ENCODE results near the gene IGFBP3. TPM values are rescaled to one million over a fixed set of nuclear protein-coding genes. Genes with fewer than 3 reads are reported as not detected.

The IGFBP3 gene
- total RNA-seq, 1 experiment from 2014 or later, result 101 TPM

DNA sequence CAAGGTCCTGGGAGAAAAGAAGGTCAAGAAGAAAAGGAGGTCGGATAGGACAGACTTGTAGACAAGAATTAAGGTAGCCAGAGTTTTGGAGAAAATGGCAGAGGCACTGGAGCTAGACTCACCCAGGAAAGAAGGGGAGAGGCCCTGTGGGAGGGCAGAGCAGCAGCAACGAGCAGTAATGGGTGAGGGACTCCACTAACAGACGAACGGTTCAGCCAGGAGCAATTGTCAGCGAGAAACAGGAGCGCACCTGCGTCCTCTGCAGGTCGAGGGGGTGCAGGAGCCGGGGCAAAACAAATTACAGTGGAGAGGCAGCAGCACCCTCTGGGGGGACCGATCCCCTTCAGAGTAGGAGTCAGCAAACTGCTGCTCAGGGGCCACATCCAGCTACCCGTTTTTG, 18.5 kb upstream of the IGFBP3 start:
- no peaks in the 10 kb centered on the region; the same call in 1 of the 2 replicates for H3K27me3 ChIP-seq (replicated peaks)
- H3K36me3 ChIP-seq, result no peaks in the 10 kb centered on the region
- no peak for DNase-seq (ENCODE audit: low read depth in 1 of 2, low spot score in 2 of 2)
- no peaks in the 10 kb centered on the region for H3K9me3 ChIP-seq (replicated peaks)
- H3K4me1 ChIP-seq (replicated peaks), result no peaks in the 10 kb centered on the region
- H3K4me3 ChIP-seq, result no peak overlapping the region
- H3K27ac ChIP-seq, result no peak overlapping the region

DNA sequence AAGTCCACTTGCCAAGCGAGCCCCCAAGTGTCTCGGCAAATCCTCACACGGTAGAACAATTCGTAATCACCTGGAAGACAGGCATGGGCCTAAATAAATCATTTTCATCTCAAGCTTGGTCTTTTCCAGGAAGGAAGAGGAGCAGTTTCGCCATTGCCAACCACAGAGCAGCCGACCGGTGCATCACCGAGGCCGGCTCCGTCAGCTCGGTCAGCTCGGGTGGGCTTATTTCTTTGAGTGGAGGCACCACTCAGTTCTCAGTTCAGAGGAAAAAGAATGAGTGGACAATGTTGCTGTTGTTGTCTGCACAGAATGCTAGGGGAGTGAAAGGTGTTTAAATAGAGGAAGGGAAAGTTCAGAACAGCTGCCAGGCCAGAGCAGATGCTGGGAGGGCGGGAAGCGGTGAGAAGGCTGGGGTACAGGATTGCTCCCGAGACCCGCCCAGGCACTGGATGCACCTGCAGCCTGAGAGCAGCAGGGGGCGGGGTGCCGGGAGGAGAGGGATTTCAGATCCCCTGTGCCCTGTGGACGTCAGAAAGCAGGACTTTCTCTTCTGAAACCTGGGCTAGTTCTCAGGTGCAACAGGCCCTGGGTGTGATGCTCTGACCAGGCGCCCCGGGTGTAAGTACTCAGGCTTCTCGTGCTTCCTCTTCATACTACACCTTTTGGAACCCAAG, 17.7 kb upstream of the IGFBP3 start:
- no peak overlapping the region for H3K27ac ChIP-seq
- no peaks in the 10 kb centered on the region for H3K4me1 ChIP-seq (replicated peaks)
- no peak for DNase-seq (ENCODE audit: low read depth in 1 of 2, low spot score in 2 of 2)
- no peaks in the 10 kb centered on the region; the same call in 1 of the 2 replicates for H3K27me3 ChIP-seq (replicated peaks)
- no peak overlapping the region for H3K4me3 ChIP-seq
- H3K9me3 ChIP-seq (replicated peaks), result no peaks in the 10 kb centered on the region
- H3K36me3 ChIP-seq, result no peaks in the 10 kb centered on the region

DNA sequence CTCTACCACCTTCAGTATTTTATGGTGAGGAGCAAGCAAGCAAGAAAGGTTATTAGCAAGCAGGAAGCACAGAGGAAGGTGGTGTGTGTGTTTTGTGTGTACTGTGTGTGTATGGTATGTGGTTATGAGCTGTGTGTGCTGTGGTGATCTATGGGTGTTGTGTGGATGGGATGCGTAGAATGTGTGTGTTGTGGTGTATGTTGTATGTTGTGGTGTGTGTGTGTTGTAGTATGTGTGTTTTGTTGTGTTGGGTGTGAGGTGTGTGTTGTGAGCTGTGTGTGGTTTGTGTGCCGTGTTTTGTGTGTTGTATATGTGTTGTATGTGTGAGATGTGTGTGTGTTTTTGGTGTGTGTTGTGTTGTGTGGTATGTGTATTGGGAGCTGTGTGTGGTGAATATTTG, 16.8 kb upstream of the IGFBP3 start:
- H3K9me3 ChIP-seq (replicated peaks), result no peaks in the 10 kb centered on the region
- H3K27ac ChIP-seq, result no peak overlapping the region
- no peaks in the 10 kb centered on the region for H3K4me1 ChIP-seq (replicated peaks)
- no peaks in the 10 kb centered on the region; the same call in 1 of the 2 replicates for H3K27me3 ChIP-seq (replicated peaks)
- no peak for DNase-seq (ENCODE audit: low read depth in 1 of 2, low spot score in 2 of 2)
- H3K4me3 ChIP-seq, result no peak overlapping the region
- no peaks in the 10 kb centered on the region for H3K36me3 ChIP-seq

DNA sequence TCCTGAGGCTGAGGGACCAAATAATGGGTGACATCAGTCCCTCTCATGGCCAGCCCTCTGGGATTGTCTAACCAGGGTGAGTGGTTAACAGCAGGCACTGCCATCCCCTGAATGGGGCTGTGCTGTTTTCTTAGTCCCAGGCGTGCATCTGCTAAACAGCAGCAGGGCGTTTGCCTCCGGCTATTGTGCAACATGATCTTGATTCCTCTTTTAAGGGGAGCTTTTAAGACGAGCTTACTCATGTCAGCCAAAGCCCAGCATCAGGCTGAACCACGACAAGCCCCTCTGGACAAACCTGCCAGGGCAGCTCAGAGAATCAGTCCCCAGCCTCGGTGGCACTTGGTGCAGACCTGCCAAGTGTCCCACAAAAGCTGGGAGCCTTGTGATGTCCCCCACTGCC, 16.2 kb upstream of the IGFBP3 start:
- no peak for DNase-seq (ENCODE audit: low read depth in 1 of 2, low spot score in 2 of 2)
- no peaks in the 10 kb centered on the region for H3K9me3 ChIP-seq (replicated peaks)

DNA sequence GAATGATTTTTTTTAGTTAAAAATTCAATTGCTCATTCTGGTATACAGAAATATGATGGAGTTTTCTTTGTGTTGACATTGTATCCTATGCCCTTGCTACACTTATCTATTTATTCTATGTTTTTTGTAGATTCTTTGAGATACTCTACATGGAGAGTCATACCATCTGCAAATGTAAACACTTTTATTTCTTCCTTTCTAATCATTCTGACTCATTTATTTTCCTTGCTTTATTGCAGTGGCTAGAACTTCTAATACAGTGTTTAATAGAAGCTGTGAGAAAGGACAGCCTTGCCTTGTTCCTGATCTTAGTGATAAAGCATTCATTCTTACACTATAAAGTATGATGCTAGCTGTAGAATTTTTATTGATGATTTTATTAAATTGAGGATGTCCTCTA, 9.9 kb upstream of the IGFBP3 start:
- Histone ChIP-seq H3K9me3 (replicated peaks) (no peaks in the 10 kb centered on the region), H3K36me3 (no peaks in the 10 kb centered on the region), H3K27me3 (replicated peaks) (no peaks in the 10 kb centered on the region), H3K4me3 (no peak overlapping the region), H3K27ac (no peak overlapping the region), H3K4me1 (replicated peaks) (no peaks in the 10 kb centered on the region)
- no peak for DNase-seq (ENCODE audit: low read depth in 1 of 2, low spot score in 2 of 2)

More for the DNA sequence above, 16.2 kb upstream of the IGFBP3 start:
- Histone ChIP-seq H3K27me3 (replicated peaks) (no peaks in the 10 kb centered on the region), H3K4me3 (no peak overlapping the region), H3K4me1 (replicated peaks) (no peaks in the 10 kb centered on the region), H3K36me3 (no peaks in the 10 kb centered on the region), H3K27ac (no peak overlapping the region)

DNA sequence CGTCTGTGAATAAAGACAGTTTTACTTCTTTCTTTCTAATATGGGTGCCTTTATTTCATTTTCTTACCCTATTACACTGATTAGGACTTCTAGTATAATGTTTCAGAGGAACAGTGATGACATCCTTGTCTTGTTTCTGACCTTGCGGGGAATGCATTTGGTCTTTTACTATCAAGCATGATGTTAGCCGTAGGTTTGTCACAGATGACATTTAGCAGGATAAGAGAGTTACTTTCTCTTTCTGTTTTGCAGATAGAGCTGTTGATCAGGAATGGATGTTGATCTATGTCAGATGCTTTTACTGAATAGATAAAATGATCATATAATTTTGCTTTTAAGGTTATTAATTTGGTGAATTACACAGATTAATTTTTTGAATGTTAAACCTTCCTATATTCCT, 6.6 kb upstream of the IGFBP3 start:
- no peak overlapping the region for H3K4me3 ChIP-seq
- no peak for DNase-seq (ENCODE audit: low read depth in 1 of 2, low spot score in 2 of 2)
- H3K36me3 ChIP-seq, result no peaks in the 10 kb centered on the region
- no peaks in the 10 kb centered on the region for H3K27me3 ChIP-seq (replicated peaks)
- no peak overlapping the region for H3K27ac ChIP-seq
- H3K4me1 ChIP-seq (replicated peaks), result peaks cover 20% of the 10 kb centered on the region
- no peaks in the 10 kb centered on the region for H3K9me3 ChIP-seq (replicated peaks)

DNA sequence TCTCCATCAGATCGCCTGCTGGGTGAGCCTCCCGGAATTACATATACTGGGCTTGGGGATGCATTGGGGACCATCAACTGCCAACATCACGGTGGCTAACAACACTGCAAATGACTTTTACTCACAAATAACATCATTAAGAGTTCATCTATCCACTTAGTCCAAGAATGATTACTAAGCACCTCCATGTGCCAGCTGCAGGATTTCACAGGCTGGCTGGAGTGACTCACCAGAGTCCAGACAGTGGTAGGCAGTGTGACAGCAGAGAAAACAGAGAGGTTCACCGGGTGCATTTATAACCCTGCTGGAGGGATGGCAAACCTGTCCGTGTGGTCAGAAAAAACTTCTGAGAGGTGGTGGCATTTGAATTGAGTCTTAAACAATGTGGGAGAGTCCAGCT, 3.2 kb upstream of the IGFBP3 start:
- no peaks in the 10 kb centered on the region; the same call in 1 of the 2 replicates for H3K27me3 ChIP-seq (replicated peaks)
- H3K36me3 ChIP-seq, result no peaks in the 10 kb centered on the region
- H3K9me3 ChIP-seq (replicated peaks), result no peaks in the 10 kb centered on the region
- H3K27ac ChIP-seq, result no peak overlapping the region
- peaks cover 51% of the 10 kb centered on the region for H3K4me1 ChIP-seq (replicated peaks)
- peak; percentile 60 to 70 for DNase-seq (ENCODE audit: low read depth in 1 of 2, low spot score in 2 of 2)
- H3K4me3 ChIP-seq, result no peak overlapping the region

DNA sequence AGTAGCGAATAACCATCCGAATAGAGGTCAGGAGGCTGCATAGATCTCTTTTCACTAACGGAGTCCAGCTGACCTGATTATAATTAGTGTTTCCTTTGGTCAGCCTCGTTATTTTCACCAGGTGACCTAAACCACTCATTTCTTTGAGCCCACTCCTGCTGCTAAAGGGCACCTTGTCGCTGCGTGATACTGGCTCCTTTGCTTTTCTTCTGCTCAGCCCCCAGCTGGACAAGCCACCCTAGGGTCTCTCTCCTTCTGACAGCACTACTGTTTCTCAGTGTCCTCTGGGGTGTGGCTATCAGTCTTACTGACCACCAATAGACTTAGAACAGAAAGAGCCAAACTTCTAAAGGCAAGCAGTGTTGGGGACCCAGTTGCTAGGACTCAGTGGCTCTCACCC, 2.7 kb upstream of the IGFBP3 start:
- no peaks in the 10 kb centered on the region for H3K9me3 ChIP-seq (replicated peaks)
- no peak for DNase-seq (ENCODE audit: low read depth in 1 of 2, low spot score in 2 of 2)
- no peak overlapping the region for H3K4me3 ChIP-seq
- H3K27me3 ChIP-seq (replicated peaks), result no peaks in the 10 kb centered on the region; the same call in 1 of the 2 replicates
- H3K27ac ChIP-seq, result no peak overlapping the region
- H3K4me1 ChIP-seq (replicated peaks), result peaks cover 56% of the 10 kb centered on the region
- H3K36me3 ChIP-seq, result no peaks in the 10 kb centered on the region

DNA sequence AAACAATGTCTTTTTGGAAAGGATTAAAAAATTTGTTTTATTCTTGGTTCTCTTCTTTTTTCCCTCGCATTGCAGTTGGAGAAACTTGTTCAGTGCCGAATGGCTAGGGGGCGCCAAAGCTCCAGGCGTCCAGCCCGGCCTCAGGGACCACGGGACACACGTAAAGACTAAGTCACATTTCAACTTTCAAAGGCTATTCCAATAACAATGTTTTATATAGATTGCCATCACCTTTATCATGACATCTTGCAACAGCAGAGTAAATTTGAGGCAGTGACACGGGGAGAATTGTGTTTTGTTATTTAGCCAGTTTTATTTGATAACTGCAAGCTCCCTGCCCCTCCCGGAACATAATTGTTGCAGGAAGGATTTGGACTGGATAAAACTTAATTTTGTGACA, 2.2 kb upstream of the IGFBP3 start:
- Histone ChIP-seq H3K4me1 (replicated peaks) (peaks cover 61% of the 10 kb centered on the region), H3K4me3 (no peak overlapping the region), H3K27me3 (replicated peaks) (no peaks in the 10 kb centered on the region; the same call in 1 of the 2 replicates), H3K36me3 (no peaks in the 10 kb centered on the region), H3K27ac (no peak overlapping the region), H3K9me3 (replicated peaks) (no peaks in the 10 kb centered on the region)
- DNase-seq (ENCODE audit: low read depth in 1 of 2, low spot score in 2 of 2), result peak; percentile 72 to 78

DNA sequence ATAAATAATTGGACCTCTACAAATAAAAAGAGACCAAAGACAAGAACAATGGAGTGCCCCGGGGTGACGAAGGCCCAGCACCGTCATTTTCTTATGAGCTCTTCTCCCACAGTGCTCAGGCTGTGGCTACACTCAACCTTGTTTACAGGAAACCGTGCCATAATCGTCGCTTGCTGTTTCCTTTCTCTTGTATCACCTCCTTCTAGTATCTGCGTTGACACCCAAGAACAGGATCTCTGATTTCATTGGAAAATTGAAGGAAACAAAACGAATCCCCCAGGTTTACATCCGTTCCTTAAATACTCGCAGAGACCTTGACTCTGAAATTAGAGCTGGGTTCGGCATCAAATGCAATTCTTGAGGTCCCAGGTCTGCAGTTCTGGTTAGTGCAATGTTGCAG, 1.7 kb upstream of the IGFBP3 start:
- H3K27ac ChIP-seq, result no peak overlapping the region
- no peak for DNase-seq (ENCODE audit: low read depth in 1 of 2, low spot score in 2 of 2)

DNA sequence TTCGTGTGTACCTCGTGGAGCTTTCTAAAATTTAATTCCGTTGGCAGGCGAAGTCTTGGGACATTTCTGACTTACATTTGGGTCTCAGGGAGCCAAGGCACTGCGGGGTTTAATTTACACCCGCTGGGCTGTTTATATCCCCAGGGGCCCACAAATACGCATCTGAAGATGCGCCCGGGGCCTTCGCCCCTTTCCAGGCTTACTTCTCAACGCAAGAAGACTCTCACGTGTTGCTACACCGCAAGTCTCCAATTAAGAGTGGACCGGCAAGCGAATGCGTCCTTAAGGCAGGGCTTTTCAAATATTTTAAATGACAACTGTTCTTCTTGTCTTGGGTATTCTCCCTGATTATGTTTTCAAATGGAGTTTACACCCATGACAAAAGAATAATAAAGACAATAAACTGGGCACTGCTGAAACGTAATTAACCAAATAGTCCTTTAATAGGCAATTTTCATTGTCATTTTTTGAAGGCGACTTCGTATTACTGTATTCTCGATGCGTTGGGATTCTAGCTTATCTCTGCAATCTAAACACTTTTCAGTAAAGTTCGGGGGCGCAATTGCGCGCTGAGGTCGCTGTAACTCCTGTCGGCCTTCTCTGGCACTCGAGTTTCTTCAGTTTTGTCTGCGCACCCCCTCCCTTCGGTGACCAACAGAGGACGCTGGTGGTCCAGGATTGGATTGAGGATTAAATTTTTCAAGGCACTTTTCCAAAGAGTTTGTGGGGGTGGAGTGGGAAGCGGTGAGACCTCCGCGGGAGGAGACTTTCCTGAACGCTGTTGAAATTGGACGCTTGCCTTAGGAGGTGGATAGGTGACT, 837 bp upstream of the IGFBP3 start:
- no peak overlapping the region; the same call in 1 of the 2 replicates for H3K4me3 ChIP-seq
- H3K4me1 ChIP-seq (replicated peaks), result peaks cover 68% of the 10 kb centered on the region
- H3K27me3 ChIP-seq (replicated peaks), result no peaks in the 10 kb centered on the region; the same call in 1 of the 2 replicates
- H3K27ac ChIP-seq, result no peak overlapping the region
- DNase-seq (ENCODE audit: low read depth in 1 of 2, low spot score in 2 of 2), result peak; percentile 65 to 76
- H3K36me3 ChIP-seq, result 0 out of 2 replicates have a peak, but pooled peaks cover under 1% of the 10 kb centered on the region
- H3K9me3 ChIP-seq (replicated peaks), result no peaks in the 10 kb centered on the region

More for the DNA sequence above, 1.7 kb upstream of the IGFBP3 start:
- H3K4me1 ChIP-seq (replicated peaks), result peaks cover 66% of the 10 kb centered on the region
- no peak overlapping the region for H3K4me3 ChIP-seq
- no peaks in the 10 kb centered on the region; the same call in 1 of the 2 replicates for H3K27me3 ChIP-seq (replicated peaks)
- no peaks in the 10 kb centered on the region for H3K36me3 ChIP-seq
- H3K9me3 ChIP-seq (replicated peaks), result no peaks in the 10 kb centered on the region

DNA sequence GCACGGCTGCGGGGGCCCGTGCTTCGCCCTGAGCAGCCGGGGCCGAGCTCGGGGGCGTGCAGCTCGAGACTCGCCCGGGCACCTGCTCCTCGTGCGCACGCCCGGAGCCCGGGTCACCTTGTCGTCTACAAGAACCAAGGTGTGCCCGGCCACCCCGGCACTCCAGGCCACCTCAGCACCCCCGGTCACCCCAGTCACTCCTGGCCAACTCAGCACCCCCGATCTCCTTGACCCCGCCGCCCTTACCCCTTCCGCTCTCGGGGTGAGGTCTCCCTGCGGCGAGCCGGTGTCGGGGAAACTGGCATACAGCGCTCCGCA, 268 bp upstream of the IGFBP3 start:
- peaks cover 68% of the 10 kb centered on the region for H3K4me1 ChIP-seq (replicated peaks)
- H3K27ac ChIP-seq, result no peak overlapping the region
- no peak for DNase-seq (ENCODE audit: low read depth in 1 of 2, low spot score in 2 of 2)

DNA sequence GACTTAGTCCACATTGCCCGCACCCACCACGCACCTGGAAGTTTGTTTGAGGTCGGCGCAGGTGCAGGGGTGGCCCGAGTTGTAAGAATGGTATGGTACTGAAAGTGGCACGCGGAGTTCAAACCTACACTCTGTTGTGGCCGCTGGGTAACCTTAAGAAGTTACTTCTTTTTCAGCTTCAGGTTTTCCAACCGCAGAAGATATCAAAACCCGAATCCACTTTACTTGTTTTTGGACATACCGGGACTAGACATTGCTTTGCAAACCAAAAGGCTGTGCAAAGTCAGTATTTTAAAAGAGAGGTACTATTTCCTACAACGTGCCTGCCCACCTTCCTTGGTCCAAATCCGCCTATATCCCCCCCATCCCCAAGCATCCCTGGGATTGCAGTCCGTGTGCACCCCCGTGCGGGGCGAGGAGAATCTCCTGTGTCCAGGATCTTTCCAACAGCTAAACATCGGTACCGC, 1.0 kb downstream of the IGFBP3 start:
- Histone ChIP-seq H3K36me3 (peaks cover 10% of the 10 kb centered on the region), H3K9me3 (replicated peaks) (no peaks in the 10 kb centered on the region), H3K4me1 (replicated peaks) (peaks cover 68% of the 10 kb centered on the region), H3K4me3 (peak overlapping the region; percentile 58), H3K27me3 (replicated peaks) (no peaks in the 10 kb centered on the region; the same call in 1 of the 2 replicates), H3K27ac (no peak overlapping the region)
- DNase-seq (ENCODE audit: low read depth in 1 of 2, low spot score in 2 of 2), result no peak

More for the DNA sequence above, 268 bp upstream of the IGFBP3 start:
- H3K36me3 ChIP-seq, result peaks cover 6% of the 10 kb centered on the region
- no peaks in the 10 kb centered on the region; the same call in 1 of the 2 replicates for H3K27me3 ChIP-seq (replicated peaks)
- no peaks in the 10 kb centered on the region for H3K9me3 ChIP-seq (replicated peaks)
- H3K4me3 ChIP-seq, result peak overlapping the region; percentile 58

DNA sequence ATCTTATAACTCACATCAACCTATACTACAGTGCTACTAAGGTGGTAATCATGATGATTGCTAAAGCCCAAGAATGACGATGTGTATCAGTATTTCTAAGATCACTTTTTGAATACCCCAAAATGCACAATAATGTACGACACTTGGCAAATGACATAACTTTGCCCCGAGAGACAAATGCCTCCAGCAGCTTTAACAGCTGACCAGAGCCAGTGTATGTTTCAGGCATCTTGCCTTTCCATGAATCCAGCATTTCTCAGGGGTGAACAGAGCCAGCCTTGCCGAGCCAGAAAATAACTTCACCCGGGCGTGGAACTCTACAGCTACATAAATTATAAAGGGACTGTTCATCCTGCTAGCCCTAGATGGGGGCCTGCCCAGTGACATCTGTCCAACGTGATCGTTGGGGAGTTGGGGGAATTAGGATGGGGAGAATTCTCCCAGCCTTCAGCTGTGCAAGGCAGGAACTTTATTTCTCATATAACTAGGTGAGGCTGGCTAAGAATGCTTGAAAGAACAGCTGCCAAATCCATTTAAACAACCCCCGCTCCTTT, 1.8 kb downstream of the IGFBP3 start:
- H3K4me3 ChIP-seq, result no peak overlapping the region
- no peaks in the 10 kb centered on the region for H3K9me3 ChIP-seq (replicated peaks)
- peaks cover 15% of the 10 kb centered on the region for H3K36me3 ChIP-seq
- H3K27ac ChIP-seq, result no peak overlapping the region
- DNase-seq (ENCODE audit: low read depth in 1 of 2, low spot score in 2 of 2), result no peak
- H3K27me3 ChIP-seq (replicated peaks), result no peaks in the 10 kb centered on the region; the same call in 1 of the 2 replicates
- peaks cover 63% of the 10 kb centered on the region for H3K4me1 ChIP-seq (replicated peaks)

Data from SJSA1 (cell line).